GM06990 (cell line): ENCODE data around the gene KANSL3.
"Not testable (repeated sequence)": the region's sequence is repeated elsewhere in the genome, so short reads cannot be mapped to it uniquely, and the experiment has no call there.

Experiments used
- DNase-seq: peaks from one replicate; pipeline ENCODE4 v3.0.0-alpha.2; 2011; ENCODE audit not compliant: insufficient read length; ENCODE audit errors: extremely low read depth
- H3K27me3 ChIP-seq: replicated peaks from 2 replicates; pipeline ENCODE4 v1.6.0; 2011; ENCODE audit warnings: low read length; ENCODE audit not compliant: control insufficient read depth, insufficient read depth
- H3K36me3 ChIP-seq: 2 replicates; pipeline ENCODE4 v1.5.1; 2011; ENCODE audit warnings: low read length; ENCODE audit not compliant: control insufficient read depth, insufficient read depth
- H3K4me3 ChIP-seq: replicated peaks from 2 replicates; pipeline ENCODE4 v1.5.1; 2011; ENCODE audit warnings: low read depth, mild to moderate bottlenecking, control low read depth, low read length
- CTCF ChIP-seq: IDR thresholded peaks from 2 replicates; pipeline ENCODE4 v1.5.1; 2011; ENCODE audit warnings: low read length, control low read depth, mild to moderate bottlenecking, inconsistent platforms; ENCODE audit not compliant: insufficient read depth, poor library complexity, severe bottlenecking

Gene KANSL3

DNA sequence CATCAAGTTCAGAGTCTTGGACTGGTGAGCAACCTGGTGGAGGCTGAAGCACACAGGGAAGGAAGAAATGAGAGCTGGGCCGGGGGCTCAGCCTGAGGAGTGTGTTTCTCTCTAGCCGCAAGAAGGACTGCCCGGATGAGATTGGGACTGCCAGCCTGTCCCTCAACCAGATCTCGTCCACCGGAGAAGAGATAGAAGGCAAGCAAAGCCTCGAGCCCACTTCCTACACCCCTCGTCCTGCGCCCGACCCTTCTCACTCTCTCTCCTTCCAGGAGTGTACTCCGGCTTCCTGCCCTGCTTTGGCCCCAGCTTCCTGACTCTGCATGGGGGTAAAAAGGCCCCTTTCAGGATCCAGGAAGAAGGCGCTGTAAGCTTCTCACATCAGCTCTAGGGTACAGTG, 30.7 kb upstream of the KANSL3 start:
- Histone ChIP-seq H3K27me3 (peaks cover 2% of the 10 kb centered on the region; the same call in 1 of the 2 replicates), H3K4me3 (no peak overlapping the region), H3K36me3 (no peaks in the 10 kb centered on the region)
- DNase-seq: no peak
- no peak for TF ChIP-seq CTCF

DNA sequence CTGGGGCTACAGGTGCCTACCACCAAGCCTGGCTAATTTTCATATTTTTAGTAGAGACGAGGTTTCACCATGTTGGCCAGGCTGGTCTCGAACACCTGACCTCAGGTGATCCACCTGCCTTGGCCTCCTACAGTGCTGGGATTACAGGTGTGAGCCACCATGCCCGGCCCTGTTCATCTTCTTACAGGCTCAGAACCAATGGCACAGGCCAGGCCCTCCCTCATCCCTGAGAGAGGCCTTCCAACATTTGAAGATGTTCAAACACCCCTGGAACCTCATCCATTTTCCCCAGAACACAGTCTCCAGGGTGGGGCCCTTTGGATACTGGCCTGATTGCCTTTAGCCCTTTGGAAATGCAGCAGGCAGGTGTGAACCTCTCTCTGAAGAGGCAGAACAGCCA, 27.6 kb upstream of the KANSL3 start:
- not testable (repeated sequence) for H3K27me3 ChIP-seq, H3K4me3 ChIP-seq, H3K36me3 ChIP-seq, DNase-seq

- TF ChIP-seq CTCF: no peak
Observed at GRCh38 chr2:96665083-96665569, 27.0 kb upstream of the KANSL3 start.

GRCh38 chr2:96664366-96664925, 26.3 kb upstream of the KANSL3 start:
- DNase-seq: no peak
- Histone ChIP-seq H3K27me3 (no peaks in the 10 kb centered on the region), H3K36me3 (no peaks in the 10 kb centered on the region), H3K4me3 (no peak overlapping the region)
- TF ChIP-seq CTCF: no peak

More at GRCh38 chr2:96665083-96665569, 27.0 kb upstream of the KANSL3 start:
- no peak for DNase-seq
- no peaks in the 10 kb centered on the region for H3K27me3 ChIP-seq
- no peaks in the 10 kb centered on the region for H3K36me3 ChIP-seq
- H3K4me3 ChIP-seq: no peak overlapping the region

DNA sequence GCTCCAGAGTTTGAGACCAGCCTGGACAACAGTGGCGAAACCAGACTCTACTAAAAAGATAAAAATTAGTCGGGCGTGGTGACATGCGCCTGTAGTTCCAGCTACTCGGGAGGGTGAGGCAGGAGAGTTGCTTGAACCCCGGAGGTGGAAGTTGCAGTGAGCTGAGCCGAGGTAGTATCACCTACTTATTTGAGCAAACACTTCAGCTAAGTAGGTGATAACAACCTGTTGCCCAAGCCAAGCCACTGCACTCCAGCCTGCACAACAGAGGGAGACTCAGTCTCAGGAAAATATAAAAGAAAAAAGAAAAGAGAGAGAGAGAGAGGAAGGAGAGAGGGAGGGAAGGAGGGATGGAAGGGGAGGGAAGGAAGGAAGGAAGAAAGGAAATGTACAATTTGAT, 25.7 kb upstream of the KANSL3 start:
- H3K4me3 ChIP-seq: no peak overlapping the region
- no peak for DNase-seq
- H3K27me3 ChIP-seq: no peaks in the 10 kb centered on the region
- no peak for TF ChIP-seq CTCF
- H3K36me3 ChIP-seq: no peaks in the 10 kb centered on the region

DNA sequence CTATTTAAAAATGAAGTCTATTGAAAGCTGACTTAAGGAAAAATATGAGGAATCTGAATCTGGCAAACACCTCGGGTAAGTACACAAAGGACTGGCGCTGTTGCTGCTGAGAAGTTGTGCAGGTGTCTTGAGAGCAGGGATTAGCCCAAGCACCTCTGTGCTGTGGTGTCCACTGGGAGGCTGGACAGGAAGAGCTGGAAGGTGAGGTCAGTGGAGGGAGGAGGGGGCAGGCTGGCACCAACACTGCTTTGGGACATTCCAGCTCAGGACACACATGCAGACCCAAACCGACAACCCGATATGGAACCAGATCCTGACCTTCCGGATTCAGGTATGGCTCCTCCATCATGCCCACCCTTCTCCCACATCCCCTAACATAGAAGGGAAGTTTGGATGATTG, 25.1 kb upstream of the KANSL3 start:
- no peak overlapping the region for H3K4me3 ChIP-seq
- no peak for TF ChIP-seq CTCF
- no peak for DNase-seq
- no peaks in the 10 kb centered on the region for H3K27me3 ChIP-seq
- no peaks in the 10 kb centered on the region for H3K36me3 ChIP-seq
